Measurements from ENCODE around the gene SYCP3. TPM values are rescaled to one million over a fixed set of nuclear protein-coding genes. Genes with fewer than 3 reads are reported as not detected.

The SYCP3 gene
- total RNA-seq, 1 donor from 2014 or later = not detected

DNA sequence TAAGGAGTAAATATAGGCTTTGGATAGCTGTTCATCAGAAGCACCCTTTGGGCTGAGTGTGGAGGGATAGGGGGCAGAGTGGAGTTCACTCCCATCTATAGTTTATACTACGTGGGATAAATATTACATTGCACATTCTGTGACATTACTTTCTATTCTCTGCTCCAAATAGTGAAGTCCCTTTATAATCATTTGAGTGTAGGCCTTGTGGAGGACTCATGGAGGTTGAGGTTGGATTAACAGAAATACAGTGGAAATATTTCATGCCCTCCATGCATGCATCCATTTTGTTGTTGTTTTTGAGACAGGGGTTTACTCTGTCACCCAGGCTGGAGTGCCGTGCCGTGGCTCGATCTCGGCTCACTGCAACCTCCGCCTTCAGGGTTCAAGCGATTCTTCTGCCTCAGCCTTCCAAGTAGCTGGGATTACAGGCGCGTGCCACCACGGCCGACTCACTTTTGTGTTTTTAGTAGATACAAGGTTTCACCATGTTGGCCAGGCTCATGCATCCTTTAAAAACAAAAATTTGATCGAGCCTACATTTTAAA, 40.4 kb downstream of the SYCP3 start:
- Mint-ChIP-seq H3K4me3 (ENCODE audit: low read depth) (peak overlapping the region; percentile 87), H3K27me3 (peaks cover 12% of the 10 kb centered on the region), H3K4me1 (ENCODE audit: low read depth) (peaks cover 14% of the 10 kb centered on the region), H3K27ac (peak overlapping the region; percentile 81), H3K36me3 (ENCODE audit: insufficient read depth) (no peaks in the 10 kb centered on the region), H3K9me3 (ENCODE audit: low read depth) (no peaks in the 10 kb centered on the region)
- DNase-seq (ENCODE audit: low spot score, unreplicated experiment) = no peak
- TF ChIP-seq CTCF (IDR thresholded peaks at IDR 0.05; ENCODE audit: unreplicated experiment) = peak; percentile 10

DNA sequence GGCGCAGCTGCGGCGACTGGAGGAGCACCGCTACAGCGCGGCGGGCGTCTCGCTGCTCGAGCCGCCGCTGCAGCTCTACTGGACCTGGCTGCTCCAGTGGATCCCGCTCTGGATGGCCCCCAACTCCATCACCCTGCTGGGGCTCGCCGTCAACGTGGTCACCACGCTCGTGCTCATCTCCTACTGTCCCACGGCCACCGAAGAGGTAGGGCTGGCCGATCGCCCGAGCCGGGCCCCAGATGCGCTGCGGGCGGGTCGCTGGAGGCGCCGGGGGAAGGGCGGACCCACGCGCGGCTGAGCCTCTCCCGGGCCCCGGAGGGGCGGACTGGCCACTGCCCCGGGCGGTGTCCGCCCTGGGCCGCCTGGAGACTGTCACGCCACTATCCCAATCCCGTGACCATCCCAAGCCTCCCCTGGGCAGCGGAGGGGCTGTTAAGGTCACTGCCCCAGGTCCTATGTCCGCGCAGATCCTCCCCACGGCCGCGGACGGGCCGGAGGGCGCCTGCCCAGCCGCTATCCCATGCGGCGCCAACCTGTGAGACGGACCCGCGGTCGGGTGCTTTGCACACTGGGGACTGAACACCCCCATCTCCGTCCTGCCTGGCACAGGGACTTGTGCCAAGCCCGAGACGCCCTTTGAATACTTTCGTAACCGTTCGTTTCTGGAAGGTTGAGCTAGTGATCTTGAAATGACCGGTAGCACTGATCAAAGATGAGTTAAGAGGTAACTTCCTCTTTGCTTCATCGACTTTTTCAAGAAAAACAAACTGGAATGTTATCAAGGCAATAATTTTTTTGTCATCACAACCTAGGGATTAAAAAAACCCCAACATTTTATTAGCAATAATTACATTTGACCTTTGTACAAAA, 41.1 kb downstream of the SYCP3 start:
- peaks cover 12% of the 10 kb centered on the region for H3K27me3 Mint-ChIP-seq
- H3K36me3 Mint-ChIP-seq (ENCODE audit: insufficient read depth) = no peaks in the 10 kb centered on the region
- no peak for TF ChIP-seq CTCF (IDR thresholded peaks at IDR 0.05; ENCODE audit: unreplicated experiment)
- peak overlapping the region; percentile 81 for H3K27ac Mint-ChIP-seq
- H3K9me3 Mint-ChIP-seq (ENCODE audit: low read depth) = no peaks in the 10 kb centered on the region
- H3K4me3 Mint-ChIP-seq (ENCODE audit: low read depth) = peak overlapping the region; percentile 87
- H3K4me1 Mint-ChIP-seq (ENCODE audit: low read depth) = peaks cover 14% of the 10 kb centered on the region
- no peak for DNase-seq (ENCODE audit: low spot score, unreplicated experiment)

GRCh38 chr12:101697197-101697929, 41.9 kb downstream of the SYCP3 start, which contains the start of gene CHPT1:
TSS of gene CHPT1 (plus strand) at chr12:101697640. CDS start at chr12:101697862, 222 bp downstream.
- peak within 1 kb of the TSS; percentile 87 for H3K4me3 Mint-ChIP-seq (ENCODE audit: low read depth)
- no peaks in the 10 kb centered on the region for H3K36me3 Mint-ChIP-seq (ENCODE audit: insufficient read depth)
- TF ChIP-seq CTCF (IDR thresholded peaks at IDR 0.05; ENCODE audit: unreplicated experiment) = no peak
- DNase-seq (ENCODE audit: low spot score, unreplicated experiment) = peak; percentile 68
- H3K9me3 Mint-ChIP-seq (ENCODE audit: low read depth) = no peaks in the 10 kb centered on the region
- peaks cover 14% of the 10 kb centered on the region for H3K4me1 Mint-ChIP-seq (ENCODE audit: low read depth)
- peak within 1 kb of the TSS; percentile 93 for H3K27ac Mint-ChIP-seq
- H3K27me3 Mint-ChIP-seq = peaks cover 12% of the 10 kb centered on the region

DNA sequence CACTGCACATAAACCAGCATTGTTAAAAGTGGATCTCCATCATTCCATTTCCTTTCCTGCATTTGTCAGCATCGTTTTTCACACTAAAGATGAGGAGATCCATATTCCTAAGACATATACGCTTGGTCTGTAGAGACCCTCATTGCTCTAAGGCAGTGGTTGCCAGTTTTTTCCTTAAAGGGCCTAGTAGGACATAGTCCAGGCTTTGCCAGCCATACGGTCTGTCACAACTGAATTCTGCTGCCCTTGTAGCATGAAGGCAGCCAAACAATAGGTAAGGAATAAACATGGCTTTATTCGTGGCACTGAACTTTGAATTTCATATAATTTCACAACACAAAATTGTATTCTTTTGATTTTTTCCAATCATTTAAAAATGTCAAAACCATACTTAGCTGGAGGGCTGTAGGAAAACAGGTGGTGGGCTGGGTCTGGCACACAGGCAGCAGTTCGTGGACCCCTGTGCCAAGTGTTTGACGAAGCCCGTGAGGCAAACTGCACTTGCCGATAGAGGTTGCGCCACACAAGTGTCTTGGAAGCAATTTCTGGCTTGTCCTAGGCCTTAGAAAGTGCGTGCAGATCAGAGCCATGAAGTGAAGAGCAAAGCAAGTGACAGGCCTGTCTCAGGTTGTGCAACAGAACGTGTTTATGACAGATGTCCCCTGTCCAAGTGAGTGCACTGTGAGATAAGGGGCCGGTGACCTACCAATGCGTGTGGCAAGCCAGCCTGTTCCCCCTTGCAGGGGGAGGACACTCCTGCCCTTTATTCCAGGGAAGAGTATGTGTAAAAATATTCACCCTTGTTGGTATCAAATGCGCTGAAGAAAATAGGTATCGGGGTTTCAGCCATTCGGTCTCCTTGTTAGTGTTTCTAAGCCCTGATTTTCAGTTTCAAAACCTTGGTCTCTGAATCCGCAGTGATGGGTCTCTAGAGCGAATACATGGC, 42.7 kb downstream of the SYCP3 start:
- H3K4me1 Mint-ChIP-seq (ENCODE audit: low read depth) = peaks cover 18% of the 10 kb centered on the region
- H3K36me3 Mint-ChIP-seq (ENCODE audit: insufficient read depth) = no peaks in the 10 kb centered on the region
- peak overlapping the region; percentile 93 for H3K27ac Mint-ChIP-seq
- TF ChIP-seq CTCF (IDR thresholded peaks at IDR 0.05; ENCODE audit: unreplicated experiment) = no peak
- H3K4me3 Mint-ChIP-seq (ENCODE audit: low read depth) = peak overlapping the region; percentile 83
- H3K9me3 Mint-ChIP-seq (ENCODE audit: low read depth) = no peaks in the 10 kb centered on the region
- no peak for DNase-seq (ENCODE audit: low spot score, unreplicated experiment)
- peaks cover 12% of the 10 kb centered on the region for H3K27me3 Mint-ChIP-seq
